NCI-H1436 (cell line): ENCODE measurements around the gene MIP.
"Not testable (repeated sequence)": the region's sequence is repeated elsewhere in the genome, so short reads cannot be mapped to it uniquely, and the experiment has no call there.

Experiments
- DNase-seq: peaks from one replicate; lab custom pipeline; 2025; lab: John Stamatoyannopoulos, UW

MIP gene

DNA sequence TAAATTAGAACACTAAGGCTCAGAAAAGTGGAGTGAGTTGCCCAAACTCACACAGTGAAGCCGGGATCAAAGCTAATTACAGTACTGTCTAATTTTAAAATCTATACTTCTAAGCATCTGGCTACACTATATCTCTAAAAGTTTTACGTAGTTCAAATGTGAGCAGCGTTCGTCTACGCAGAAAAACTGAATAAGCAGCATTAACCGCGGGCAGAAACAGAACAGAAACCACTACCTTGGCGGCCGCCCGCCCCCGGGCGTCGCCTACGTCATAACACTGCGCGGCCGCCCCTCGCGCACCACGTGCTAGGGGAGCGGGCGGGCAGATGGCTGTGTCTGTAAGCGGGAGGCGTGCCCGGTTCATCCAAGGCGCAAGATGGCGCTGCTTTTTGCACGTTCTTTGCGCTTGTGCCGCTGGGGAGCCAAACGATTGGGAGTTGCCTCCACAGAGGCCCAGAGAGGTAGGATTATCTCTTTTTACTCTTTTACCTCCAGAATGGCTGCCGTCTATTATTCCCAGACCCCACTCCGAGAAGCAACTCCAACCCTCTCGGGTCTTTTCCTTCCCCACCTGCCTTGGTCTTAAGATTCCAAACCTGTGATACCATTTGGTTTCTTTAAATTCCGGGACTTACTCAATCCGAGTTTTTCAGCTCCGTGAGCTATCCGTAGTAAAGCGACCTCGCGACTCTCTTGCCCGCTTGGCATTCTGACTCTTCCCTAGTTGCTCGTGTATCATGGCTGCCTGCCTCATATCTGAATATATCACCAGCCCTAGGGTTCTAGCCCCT lies 14.0 kb upstream of the MIP start, which contains the start of gene SPRYD4:
TSS of gene SPRYD4 (plus strand) at position 363 of the 791 bp plus-strand sequence. CDS start at position 377, 14 bp downstream.
- DNase-seq, result peak; percentile 91

DNA sequence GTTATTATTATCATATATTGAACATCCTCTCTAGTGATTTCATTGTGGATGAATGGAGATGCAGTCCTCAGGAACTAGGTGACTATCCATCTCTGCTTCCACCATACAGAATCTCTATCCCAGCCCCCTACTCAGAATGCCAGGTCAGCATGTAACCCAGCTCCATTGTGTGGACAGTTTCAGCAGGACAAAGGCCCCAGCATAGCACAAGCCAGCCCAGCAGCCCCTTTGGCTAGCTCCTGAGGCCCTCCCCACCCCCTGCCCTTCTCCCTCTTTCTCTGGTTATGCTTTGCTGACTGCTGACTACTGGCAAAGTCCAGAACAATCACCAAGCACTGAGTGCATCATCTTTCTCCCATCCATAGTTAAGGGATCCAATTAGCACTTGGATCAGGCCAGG lies 8.1 kb upstream of the MIP start:
- DNase-seq, result no peak

DNA sequence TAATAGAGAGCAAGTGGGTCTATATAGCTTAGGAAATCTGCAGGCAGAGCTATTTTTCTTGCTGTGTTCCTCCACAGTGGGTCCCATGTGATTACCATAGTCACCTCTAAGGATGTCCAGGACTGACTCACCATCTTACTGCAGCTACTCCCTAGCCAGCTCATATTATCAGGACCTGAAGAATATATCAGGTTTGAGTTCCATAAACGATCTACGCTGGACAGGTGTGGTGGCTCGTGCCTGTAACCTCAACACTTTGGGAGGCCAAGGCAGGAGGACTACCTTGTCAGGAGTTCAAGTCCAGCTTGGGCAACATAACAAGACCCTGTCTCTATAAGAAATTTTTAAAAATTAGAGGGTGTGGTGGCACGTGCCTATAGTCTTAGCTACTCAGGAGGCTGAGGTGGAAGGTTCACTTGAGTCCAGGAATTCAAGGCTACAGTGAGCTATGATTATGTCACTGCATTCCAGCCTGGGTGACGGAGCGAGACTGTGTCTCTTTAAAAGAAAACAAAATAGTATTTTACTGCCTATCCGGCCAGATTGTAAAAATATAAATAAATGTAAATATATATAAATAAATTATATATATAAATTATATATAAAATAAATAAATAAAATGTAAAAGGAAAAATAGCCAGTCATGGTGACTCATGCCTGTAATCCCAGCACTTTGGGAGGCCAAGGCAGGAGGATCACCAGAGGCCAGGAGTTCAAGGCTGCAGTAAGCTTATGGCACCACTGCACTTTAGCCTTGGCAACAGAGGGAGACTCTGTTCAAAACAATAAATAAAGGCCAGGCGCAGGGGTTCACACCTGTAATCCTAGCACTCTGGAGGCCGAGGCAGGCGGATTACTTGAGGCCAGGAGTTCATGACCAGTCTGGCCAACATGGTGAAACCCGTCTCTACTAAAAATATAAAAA lies 7.0 kb upstream of the MIP start:
- DNase-seq, result no peak

DNA sequence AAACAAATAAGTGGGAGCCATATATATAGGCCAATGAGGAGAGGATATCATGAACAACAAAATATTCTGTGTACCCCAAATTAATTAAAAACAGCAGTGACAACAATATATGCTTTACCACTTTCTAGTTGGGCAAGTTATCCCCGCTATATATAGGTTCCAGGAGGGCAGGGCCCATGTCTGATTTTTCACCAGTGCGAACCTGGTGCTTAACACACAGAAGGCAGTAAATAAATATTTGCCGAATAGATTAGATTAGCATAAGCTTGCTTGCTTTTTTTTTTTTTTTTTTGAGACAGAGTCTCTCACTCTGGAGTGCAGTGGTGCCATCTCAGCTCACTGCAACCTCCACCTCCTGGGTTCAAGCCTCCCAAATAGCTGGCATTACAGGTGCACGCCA lies 3.4 kb upstream of the MIP start:
- no peak for DNase-seq

DNA sequence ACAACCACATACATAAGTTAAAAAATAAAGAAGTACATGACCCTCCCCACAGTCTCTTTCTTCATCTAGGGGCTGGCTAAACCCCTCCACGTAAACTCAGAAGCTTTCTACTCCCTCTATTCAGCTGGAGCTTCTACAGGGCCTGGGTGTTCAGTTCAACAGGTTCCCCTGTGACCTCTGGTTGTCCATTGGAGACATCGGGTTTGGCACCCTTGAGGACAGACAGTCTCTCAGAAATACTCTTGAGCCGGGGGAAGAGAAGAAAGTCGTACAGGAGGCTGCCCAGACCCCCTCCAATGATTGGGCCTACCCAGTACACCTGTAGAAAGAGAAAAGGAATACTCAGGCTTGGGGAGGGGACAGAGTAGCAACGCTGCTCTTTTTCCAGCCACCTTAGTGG lies 3.3 kb downstream of the MIP start:
- DNase-seq, result no peak

DNA sequence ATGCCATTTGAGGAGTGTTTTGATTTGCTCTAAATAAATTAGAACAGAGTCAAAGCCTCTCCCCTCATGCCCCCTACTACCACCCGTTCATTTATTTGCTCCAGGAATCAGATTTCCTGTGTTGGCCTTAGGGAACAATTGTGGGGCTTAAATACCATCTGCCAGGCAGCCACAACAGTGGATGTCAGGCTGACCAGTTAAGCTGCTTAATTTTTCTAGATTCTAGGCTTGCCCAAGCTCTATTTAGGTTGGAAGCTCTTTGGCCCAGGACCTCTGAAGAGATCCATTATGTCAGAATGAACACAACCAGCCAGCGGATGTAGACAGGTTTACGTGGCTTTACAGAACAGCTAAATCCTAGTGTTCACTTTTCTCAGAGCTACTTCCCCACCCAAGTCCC lies 4.2 kb downstream of the MIP start:
- no peak for DNase-seq

DNA sequence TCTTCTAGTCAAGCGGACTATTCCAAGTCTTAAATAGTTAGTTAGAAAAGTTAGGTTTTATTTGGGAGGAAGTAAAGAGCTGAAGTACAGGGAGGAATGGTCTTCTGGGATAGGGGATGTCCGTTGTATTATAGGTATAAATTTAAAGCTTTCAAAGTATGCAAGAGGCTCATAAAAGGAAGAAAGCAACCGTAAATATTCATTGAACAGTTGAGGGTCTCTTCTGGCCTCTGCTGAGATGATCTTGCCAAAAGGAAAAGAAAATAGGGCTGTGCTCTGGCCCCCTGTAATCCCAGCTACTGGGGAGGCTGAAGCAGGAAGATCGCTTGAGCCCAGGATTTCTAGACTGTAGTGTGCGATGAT lies 4.9 kb downstream of the MIP start:
- no peak for DNase-seq

DNA sequence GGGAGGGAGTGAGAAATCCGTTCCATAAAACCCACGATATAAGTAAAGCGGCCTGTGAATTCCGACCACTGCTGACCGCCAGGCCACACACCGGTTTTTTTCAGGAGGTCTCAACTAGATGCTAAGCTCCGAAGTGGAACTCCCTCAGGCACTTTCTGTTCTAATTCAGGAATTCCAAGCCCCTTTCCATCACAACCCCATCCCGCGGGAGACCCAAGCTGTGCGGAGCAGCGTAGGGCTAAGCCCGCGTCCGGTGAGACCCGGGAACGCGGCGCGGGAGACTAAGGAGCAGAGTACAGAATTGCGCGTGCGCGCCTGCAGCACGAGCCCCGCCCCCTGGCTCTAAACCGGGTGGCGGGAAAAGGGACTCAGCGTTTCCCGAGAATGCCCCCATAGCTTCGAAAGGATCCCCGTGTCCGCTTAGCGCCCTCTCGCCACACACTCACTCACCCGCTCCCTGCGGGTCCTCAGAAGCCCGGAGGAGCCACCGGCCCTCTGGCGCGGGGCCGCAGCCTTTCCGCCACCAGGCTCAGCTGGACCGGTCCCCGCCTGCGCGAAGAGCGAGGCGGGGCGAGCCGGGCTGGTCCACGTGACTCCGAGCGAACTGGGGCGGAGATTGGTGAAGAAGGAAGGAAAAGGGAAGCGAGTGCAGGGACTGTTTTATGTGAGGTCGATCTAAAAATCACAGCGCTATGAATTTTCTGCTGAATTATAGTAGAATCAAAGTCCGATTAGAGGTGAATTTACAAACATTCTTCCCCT lies 5.4 kb downstream of the MIP start, which contains the start of gene TIMELESS:
TSS of gene TIMELESS (minus strand) at position 567 of the 762 bp plus-strand sequence. CDS start 15,256 bp downstream, outside the sequence.
- DNase-seq, result peak; percentile 85

DNA sequence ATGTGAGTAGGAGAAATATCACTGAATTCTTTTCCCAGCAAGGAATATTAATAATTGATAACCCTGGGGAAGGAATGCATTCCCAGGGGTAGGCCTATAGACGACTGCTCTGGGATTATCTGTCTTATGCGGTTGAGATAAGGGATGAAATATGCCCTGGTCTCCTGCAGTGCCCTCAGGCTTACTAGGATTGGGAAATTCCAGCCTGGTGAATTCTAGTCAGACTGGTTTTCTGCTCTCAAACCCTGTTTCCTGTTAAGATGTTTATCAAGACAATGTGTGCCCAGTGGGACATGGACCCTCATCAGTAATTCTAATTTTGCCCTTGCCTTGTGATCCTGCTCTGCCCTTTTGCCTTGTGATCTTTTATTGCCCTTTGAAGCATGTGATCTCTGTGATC lies 11.2 kb downstream of the MIP start:
- not testable (repeated sequence) for DNase-seq

DNA sequence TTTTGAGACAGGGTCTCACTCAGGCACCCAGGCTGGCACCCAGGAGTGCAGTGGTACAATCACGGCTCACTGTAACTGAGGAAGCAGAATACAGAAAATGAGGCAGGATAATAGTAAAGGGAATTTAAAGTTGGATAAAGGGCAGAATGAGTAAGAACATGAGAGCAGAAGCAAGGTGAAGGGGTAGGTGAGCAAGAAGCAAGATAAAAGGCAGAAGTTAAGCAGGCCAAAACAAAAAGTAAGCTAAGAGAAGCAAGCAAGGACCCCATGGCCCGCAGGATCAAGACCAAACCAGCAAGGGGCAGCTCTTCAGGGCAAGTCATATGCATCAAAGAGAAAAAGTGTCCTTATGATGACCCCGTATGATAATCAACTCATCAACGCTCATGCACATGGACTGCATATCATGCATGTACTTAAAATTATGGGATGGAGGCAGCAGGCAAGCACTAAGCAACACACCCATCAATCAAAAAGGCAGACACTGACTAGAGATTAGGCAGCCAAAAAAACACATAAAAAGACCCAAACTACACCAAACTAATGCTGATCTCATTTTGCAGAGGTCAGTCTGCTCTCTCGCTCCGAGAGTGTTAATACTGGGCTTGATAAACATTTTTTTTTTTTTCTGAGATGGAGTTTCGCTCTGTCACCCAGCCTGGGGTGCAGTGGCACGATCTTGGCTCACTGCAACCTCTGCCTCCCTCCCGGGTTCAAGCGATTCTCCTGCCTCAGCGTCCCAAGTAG lies 16.9 kb downstream of the MIP start:
- no peak for DNase-seq

DNA sequence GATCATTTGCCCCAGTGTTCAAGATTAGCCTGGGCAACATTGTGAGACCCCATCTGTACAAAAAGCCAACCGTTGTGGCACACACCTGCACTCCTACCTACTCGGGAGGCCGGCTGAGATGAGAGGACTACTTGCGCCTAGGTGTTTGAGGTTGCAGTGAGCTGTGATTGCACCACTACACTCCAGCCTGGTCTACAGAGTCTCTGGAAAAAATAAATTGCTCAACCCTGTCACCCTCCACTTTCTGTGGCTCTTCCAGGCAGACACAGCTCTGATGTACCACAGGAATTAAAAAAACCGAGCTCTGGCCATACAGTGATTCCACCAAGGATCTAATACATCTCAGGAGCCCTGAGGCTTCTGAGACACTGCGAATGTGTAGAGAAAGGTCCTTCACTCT lies 19.6 kb downstream of the MIP start:
- DNase-seq, result no peak

DNA sequence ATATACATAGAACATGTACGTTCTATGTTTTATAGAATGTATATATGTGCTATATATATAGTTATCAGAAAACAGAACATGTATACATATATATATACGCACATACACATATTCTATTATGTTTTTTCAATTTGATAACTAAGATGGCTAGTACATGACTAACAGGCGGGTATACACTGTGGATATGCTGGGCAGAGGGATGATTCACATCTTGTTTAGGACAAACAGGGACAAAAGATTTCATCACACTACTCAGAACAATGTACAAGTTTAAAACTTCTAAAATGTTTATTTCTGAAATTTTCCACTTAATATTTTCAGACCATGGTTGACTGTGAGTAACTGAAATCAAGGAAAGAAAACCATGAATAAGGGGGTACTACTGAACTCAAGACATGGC lies 22.6 kb downstream of the MIP start:
- no peak for DNase-seq

DNA sequence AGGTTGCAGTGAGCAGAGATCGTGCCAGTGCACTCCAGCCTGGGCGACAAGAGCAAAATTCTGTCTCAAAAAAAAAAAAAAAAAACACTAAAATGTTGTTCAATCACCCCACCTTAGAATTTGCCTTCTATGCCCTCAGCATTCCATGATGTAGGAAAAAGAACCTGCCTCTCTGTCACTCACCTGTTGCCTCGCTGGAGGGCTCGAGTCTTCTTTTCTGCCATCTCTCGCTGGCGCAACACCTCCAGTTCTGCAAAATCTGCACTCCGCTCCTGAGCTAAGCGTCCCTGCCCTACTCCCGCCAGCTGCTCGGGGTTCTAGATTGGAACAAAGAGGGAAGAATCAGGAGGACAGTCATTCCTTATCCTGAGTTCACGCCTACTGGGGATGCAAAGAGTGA lies 23.2 kb downstream of the MIP start:
- no peak for DNase-seq

DNA sequence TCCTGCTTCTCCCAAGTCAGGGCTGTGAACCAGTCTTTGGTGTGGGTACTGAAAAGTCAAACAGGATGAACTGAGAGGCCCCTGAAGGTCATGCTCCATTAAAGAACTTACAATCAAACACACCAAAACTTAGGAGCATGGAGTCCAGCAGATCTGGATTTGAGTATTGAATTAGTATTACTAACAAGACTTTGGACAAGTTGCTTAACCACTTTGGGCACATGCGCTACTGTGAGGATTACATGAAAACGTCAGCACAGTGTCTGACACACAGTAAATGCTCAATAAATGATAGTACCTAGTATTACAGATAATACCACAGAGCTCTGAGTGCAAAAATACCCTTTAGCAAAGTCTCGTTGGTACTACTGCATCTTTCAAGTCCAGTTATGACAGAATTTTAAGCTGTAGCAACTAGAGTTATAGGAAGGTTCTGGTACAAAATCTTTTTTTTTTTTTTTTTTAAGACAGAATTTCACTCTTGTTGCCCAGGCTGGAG lies 28.5 kb downstream of the MIP start:
- DNase-seq, result no peak

DNA sequence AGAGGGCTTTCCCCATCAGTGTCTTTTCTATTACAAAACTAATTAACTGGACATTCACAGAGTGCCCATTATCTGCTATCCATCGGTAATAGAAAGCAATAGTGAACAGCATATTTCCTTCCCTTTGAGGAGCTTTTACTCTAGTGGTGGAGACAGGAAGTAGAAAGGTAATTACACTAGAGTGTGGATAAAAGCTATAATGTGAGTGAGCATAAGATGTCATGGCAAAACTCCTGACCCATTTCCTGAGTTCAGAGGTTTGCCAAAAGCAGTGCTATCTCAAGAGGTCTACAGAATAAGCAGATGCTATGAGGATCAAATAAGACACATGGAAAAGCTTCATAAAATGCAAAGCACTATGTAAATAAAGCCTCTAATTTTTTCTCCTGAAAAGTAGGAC lies 29.3 kb downstream of the MIP start:
- peak; percentile 5 for DNase-seq

DNA sequence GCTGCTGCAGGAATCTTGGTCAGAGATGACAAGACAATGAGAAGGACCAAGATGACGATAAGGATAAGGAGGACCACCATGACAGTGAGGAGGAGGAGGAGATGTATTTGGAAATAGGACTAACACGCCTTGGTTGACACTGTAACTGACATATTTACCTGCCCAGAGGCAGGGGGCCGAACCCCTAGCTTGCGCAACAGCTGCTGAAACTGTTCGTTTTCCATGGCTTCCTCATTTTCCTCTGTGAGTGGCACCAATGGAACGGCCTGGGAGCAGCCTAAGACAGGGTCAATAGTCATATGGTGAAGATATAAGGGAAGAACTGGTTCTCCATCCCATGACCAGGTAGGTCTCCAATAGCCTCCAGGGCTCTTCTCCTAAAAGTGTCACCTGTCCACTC lies 34.0 kb downstream of the MIP start:
- DNase-seq, result no peak

DNA sequence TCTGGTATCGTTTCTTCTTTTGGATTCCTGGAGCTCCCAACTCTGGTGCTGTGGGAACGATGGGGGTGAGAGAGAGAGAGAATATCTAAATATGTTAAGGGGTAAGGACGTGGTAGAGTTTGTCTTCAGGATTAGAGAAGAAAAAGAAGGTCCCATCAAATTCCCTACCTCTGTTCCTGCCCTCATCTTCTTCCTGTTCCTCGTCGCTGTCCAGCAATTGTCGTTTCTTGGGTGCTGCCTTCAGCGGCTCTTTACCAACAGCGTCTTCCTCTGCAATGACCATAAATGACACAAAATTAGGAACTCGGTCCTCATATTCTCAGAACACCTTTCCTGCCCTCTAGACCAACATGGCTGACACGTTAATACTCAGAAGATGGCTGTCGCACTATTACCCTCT lies 36.7 kb downstream of the MIP start:
- DNase-seq, result no peak

DNA sequence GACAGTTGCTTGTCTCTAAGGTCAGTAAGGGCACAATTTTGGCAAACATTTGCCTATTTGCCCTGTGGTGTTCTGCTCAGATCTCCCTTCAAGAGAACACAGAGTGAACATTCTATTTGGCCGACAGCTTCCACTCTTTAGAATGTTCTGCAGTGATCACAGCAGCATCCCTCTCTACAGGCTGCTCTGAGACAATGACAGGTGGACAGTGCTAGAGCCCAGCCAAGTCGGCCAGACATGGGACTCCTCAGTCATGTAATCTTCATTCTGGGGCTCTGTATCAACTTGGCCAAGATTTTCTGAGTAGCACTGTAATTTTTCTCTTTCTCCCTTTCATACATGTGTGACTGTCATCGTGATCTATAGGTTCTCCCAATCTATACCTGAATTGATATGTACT lies 40.1 kb downstream of the MIP start:
- no peak for DNase-seq

DNA sequence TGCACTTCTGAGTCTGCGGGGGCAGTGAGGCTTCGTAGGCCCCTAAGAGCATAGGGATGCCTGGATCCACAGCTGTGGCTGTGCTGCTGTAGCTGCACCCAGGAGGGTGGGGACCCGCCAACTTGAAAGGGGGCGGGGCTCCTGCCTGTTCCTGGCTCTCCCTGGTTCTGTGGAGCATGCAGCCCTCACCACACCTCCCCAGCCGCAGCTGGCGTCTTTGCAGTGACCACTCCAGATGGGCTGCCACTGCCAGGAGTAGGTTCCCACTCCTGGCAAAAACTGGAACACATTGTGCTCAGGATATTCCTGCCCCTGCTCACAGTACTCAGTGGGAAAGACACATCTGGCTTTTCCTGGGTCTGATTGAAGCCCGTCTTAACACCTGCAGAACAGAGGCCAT lies 41.1 kb downstream of the MIP start:
- no peak for DNase-seq

DNA sequence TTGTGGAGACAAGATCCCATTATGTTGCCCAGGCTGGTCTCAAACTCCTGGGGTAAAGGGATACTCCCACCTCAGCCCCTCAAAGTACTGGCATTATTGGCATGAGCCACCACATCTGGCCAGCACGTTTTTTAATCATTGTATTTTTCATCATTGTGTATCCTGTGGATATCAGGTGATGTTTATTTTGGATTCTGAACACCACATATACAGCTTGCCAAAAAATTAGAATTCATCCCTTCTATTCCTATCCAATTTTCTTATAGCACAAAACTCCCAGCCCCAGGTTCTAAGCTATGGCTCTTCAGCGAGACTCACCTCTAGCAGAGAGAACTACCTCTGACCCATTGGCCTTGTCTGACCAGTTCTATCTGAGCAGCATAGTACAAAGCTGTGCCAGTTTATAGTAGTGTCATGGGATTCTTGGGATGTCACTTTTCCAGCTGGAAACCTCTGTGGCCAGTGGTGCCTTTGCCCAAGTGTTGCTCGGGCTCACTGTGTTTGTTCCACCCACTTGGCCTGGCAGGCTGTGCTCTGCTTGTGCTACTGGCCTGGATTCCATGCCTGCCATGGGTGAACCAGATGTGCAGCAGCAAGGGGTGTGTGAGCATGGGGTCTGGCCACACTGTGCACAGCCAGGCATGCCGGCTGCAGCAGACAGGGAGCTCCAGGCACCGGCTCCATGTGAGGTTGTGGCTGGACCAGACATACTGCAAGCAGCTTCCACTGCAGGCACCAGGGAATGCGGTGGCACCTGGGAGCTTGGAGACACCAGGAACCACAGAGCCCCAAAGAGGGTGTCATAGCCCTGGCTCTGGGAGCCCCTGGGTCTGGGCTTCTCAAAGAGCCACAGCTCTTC lies 42.4 kb downstream of the MIP start:
- DNase-seq, result no peak
